HEK293 (cell line): ENCODE data around the gene CHST3.

ENCODE experiments used
- CTCF ChIP-seq: fragments of 450-650 bp; formaldehyde crosslinking; IDR thresholded peaks from 2 replicates; pipeline ENCODE4 v1.5.1; 2016; ENCODE audit warnings: missing biosample characterization, missing genetic modification characterization
- YY1 ChIP-seq: fragments of 450-650 bp; formaldehyde crosslinking; IDR thresholded peaks from 2 replicates; pipeline ENCODE4 v1.5.1; 2018; ENCODE audit warnings: missing biosample characterization, missing genetic modification characterization
- ZNF596 ChIP-seq: fragments of 450-650 bp; IDR thresholded peaks from 2 replicates; pipeline ENCODE4 v1.5.0; 2018; ENCODE audit warnings: missing biosample characterization, mild to moderate bottlenecking, missing genetic modification characterization, moderate library complexity
- ZNF837 ChIP-seq: fragments of 450-650 bp; formaldehyde crosslinking; IDR thresholded peaks from 2 replicates; pipeline ENCODE4 v1.5.1; 2016; ENCODE audit warnings: missing biosample characterization, missing genetic modification characterization

DNA sequence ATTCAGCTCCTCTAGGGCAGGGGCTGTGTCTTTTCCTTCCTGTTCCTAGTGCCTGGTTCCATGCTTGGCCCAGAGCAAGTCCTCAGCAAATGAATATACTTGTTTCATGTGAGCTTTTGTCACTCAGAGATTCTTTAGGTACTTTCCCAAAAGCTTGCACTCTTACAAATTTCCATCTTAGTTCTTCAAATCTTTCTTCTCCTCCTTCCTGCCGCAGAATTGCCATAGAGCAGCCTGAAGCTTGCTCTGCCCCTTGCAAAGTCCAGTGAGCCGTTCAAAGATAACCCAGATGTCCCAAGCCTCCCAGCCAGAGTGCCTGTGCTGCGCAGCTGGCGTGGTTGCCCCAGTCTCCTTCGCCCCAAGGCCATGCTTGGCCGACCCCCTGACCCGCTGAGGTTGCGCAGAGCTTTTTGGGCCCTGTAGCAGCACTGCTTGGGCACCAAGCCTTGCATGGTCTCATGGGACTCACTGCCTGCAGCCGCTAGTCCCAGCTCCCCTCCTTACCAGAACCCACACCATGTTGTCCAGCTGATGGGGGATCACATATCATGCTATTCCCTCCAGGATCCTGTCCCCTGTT is 20.7 kb downstream of the CHST3 start:
- TF ChIP-seq ZNF596 (tag by site-specific recombination) (no peak), CTCF (no peak), ZNF837 (tag by site-specific recombination) (no peak), YY1 (tag by site-specific recombination) (no peak)
